ENCODE data around the gene DUSP12. TPM values are rescaled to one million over a fixed set of nuclear protein-coding genes. Genes with fewer than 3 reads are reported as not detected.

The DUSP12 gene
- total and polyA plus RNA-seq, 9 of the 15 experiments (the other 6 are each of a cell fraction or from before 2014, with no cell fraction given): 10.4 to 81.4 (median 43.6) TPM

DNA sequence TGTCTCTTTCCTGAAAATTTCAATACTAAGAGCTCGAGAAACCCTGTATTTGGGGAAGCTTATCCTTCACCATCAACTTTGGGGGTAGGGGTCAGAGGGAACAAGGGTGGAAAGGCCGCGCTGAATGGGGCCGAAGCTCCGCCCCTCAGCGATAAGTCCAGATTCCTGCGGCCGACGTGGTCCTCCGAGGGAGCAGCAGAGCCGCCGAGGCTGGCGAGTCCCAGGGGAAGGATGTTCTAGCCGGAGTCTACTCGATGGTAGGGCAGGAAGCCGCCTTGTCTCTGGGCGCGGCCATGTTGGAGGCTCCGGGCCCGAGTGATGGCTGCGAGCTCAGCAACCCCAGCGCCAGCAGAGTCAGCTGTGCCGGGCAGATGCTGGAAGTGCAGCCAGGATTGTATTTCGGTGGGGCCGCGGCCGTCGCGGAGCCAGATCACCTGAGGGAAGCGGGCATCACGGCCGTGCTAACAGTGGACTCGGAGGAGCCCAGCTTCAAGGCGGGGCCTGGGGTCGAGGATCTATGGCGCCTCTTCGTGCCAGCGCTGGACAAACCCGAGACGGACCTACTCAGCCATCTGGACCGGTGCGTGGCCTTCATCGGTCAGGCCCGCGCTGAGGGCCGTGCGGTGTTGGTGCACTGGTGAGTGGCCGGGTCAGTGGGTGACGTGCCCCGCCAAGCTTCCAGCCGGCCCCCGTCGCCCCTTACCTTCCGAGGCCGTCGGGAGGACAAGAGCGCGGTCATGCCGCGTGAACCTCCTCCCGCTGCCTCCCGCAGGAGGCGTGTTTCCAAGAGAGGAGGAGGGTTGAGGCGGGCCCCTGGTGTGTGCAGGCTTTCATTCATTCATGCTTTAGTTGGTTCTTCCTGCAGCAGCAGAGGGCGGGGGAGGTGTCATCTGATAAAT, at the start of gene DUSP12 (continued):
- TF ChIP-seq, protein P1, sequence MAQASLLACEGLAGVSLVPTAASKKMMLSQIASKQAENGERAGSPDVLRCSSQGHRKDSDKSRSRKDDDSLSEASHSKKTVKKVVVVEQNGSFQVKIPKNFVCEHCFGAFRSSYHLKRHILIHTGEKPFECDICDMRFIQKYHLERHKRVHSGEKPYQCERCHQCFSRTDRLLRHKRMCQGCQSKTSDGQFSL (CRISPR knock-in tag; IDR thresholded peaks at IDR 0.05): peak; percentile 38; the same call in 1 of the 2 replicates
- TF ChIP-seq, protein P1 (tag; IDR thresholded peaks at IDR 0.05): no peak
- TF ChIP-seq NR2C2 (CRISPR knock-in tag; IDR thresholded peaks at IDR 0.05): peak; percentile 68; the same call in 1 of the 2 replicates
- TF ChIP-seq NR2C2 (tag; IDR thresholded peaks at IDR 0.05): peak; percentile 93
- no peak for TF ChIP-seq PYGO2 (tag; IDR thresholded peaks at IDR 0.05)
- TF ChIP-seq, protein P2, sequence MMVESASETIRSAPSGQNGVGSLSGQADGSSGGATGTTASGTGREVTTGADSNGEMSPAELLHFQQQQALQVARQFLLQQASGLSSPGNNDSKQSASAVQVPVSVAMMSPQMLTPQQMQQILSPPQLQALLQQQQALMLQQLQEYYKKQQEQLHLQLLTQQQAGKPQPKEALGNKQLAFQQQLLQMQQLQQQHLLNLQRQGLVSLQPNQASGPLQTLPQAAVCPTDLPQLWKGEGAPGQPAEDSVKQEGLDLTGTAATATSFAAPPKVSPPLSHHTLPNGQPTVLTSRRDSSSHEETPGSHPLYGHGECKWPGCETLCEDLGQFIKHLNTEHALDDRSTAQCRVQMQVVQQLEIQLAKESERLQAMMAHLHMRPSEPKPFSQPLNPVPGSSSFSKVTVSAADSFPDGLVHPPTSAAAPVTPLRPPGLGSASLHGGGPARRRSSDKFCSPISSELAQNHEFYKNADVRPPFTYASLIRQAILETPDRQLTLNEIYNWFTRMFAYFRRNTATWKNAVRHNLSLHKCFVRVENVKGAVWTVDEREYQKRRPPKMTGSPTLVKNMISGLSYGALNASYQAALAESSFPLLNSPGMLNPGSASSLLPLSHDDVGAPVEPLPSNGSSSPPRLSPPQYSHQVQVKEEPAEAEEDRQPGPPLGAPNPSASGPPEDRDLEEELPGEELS (CRISPR knock-in tag; IDR thresholded peaks at IDR 0.05; ENCODE audit: borderline replicate concordance): 0 out of 2 replicates have a peak, but pooled peaks have one; percentile 15
- TF ChIP-seq KLF10 (CRISPR knock-in tag; IDR thresholded peaks at IDR 0.05): no peak
- TF ChIP-seq ZSCAN32 (CRISPR knock-in tag; IDR thresholded peaks at IDR 0.05): no peak
- TF ChIP-seq, protein P3, sequence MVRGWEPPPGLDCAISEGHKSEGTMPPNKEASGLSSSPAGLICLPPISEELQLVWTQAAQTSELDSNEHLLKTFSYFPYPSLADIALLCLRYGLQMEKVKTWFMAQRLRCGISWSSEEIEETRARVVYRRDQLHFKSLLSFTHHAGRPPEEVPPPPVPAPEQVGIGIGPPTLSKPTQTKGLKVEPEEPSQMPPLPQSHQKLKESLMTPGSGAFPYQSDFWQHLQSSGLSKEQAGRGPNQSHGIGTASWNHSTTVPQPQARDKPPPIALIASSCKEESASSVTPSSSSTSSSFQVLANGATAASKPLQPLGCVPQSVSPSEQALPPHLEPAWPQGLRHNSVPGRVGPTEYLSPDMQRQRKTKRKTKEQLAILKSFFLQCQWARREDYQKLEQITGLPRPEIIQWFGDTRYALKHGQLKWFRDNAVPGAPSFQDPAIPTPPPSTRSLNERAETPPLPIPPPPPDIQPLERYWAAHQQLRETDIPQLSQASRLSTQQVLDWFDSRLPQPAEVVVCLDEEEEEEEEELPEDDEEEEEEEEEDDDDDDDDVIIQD (CRISPR knock-in tag; IDR thresholded peaks at IDR 0.05): no peak
- peak; percentile 21; the same call in 1 of the 2 replicates for TF ChIP-seq EHMT2 (IDR thresholded peaks at IDR 0.05)
- TF ChIP-seq, protein P4, sequence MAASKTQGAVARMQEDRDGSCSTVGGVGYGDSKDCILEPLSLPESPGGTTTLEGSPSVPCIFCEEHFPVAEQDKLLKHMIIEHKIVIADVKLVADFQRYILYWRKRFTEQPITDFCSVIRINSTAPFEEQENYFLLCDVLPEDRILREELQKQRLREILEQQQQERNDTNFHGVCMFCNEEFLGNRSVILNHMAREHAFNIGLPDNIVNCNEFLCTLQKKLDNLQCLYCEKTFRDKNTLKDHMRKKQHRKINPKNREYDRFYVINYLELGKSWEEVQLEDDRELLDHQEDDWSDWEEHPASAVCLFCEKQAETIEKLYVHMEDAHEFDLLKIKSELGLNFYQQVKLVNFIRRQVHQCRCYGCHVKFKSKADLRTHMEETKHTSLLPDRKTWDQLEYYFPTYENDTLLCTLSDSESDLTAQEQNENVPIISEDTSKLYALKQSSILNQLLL (CRISPR knock-in tag; IDR thresholded peaks at IDR 0.05; ENCODE audit: borderline replicate concordance): no peak
- TF ChIP-seq HNRNPL (IDR thresholded peaks at IDR 0.05; ENCODE audit: low read depth, low read length): no peak
- no peak for TF ChIP-seq DACH1 (IDR thresholded peaks at IDR 0.05; ENCODE audit: partially characterized antibody)
- no peak; the same call in 1 of the 2 replicates for TF ChIP-seq DMBX1 (CRISPR knock-in tag; IDR thresholded peaks at IDR 0.05; ENCODE audit: borderline replicate concordance)
- TF ChIP-seq KDM2B (CRISPR knock-in tag; IDR thresholded peaks at IDR 0.05): no peak
- TF ChIP-seq RAD21 (CRISPR knock-in tag; conservative IDR thresholded peaks at IDR 0.05 in 1 of 2, IDR thresholded peaks at IDR 0.05 in 1 of 2): no peak
- no peak for TF ChIP-seq BCOR (IDR thresholded peaks at IDR 0.05)
- TF ChIP-seq ZNF146 (CRISPR knock-in tag; IDR thresholded peaks at IDR 0.05; ENCODE audit: unreplicated experiment): no peak
- no peak; the same call in 1 of the 2 replicates for TF ChIP-seq CBFB (CRISPR knock-in tag; IDR thresholded peaks at IDR 0.05)
- no peak for TF ChIP-seq ZNF445 (CRISPR knock-in tag; IDR thresholded peaks at IDR 0.05; ENCODE audit: low read depth)
- no peak for TF ChIP-seq MCM7 (IDR thresholded peaks at IDR 0.05)
- TF ChIP-seq KDM4B (IDR thresholded peaks at IDR 0.05; ENCODE audit: borderline replicate concordance in 2 of 2, low read depth in 1 of 2): no peak
